ENCODE data around the gene OLFML1. TPM values are rescaled to one million over a fixed set of nuclear protein-coding genes. Genes with fewer than 3 reads are reported as not detected.

The OLFML1 gene
- total RNA-seq, 1 experiment from 2014 or later: not detected

DNA sequence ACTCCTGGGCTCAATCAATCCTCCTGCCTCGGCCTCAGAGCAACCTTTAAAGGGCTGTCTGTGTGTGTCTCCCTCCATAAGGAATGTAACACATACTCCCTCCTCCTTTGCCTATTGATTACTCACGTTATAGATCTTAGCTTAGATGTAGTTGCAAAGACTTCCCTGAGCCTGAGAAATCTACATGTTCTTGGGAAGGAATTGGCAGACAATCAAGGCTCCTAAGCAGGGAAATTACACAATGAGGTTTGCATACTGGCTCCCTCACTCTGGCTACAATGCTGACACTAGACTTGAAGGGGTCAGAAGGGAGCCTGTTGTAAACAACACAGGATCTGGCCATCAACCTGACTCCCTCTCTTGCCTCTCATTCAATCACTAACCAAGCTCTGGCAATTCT, 5.2 kb upstream of the OLFML1 start:
- H3K27ac Mint-ChIP-seq: no peak overlapping the region
- TF ChIP-seq, protein P1, sequence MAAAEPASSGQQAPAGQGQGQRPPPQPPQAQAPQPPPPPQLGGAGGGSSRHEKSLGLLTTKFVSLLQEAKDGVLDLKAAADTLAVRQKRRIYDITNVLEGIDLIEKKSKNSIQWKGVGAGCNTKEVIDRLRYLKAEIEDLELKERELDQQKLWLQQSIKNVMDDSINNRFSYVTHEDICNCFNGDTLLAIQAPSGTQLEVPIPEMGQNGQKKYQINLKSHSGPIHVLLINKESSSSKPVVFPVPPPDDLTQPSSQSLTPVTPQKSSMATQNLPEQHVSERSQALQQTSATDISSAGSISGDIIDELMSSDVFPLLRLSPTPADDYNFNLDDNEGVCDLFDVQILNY (CRISPR knock-in tag; IDR thresholded peaks at IDR 0.05): no peak
- TF ChIP-seq, protein P2, sequence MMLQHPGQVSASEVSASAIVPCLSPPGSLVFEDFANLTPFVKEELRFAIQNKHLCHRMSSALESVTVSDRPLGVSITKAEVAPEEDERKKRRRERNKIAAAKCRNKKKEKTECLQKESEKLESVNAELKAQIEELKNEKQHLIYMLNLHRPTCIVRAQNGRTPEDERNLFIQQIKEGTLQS (CRISPR knock-in tag; conservative IDR thresholded peaks at IDR 0.05): no peak
- peaks cover 11% of the 10 kb centered on the region for H3K4me1 Mint-ChIP-seq
- ChIA-PET CTCF (interaction anchor here (1.0 to 1.2 kb wide), 2 partner anchors 127 to 783 kb away, joined by 3 read pairs; partner anchors contain the start of gene LMO1), POLR2A (no interaction called here)
- no peaks in the 10 kb centered on the region for H3K36me3 Mint-ChIP-seq
- DNase-seq (ENCODE audit: low spot score): no peak
- H3K4me3 Mint-ChIP-seq: no peak overlapping the region
- no peaks in the 10 kb centered on the region for H3K9me3 Mint-ChIP-seq
- no peak for ATAC-seq
- no peaks in the 10 kb centered on the region for H3K27me3 Mint-ChIP-seq (ENCODE audit: low read depth)

GRCh38 chr11:7484131-7484530, 1.2 kb upstream of the OLFML1 start:
- CTCF ChIA-PET: no interaction called here

More at GRCh38 chr11:7484131-7484530, 1.2 kb upstream of the OLFML1 start:
- Mint-ChIP-seq H3K9me3 (0 out of 2 replicates have a peak, but pooled peaks cover under 1% of the 10 kb centered on the region), H3K27me3 (ENCODE audit: low read depth) (no peaks in the 10 kb centered on the region), H3K4me3 (no peak overlapping the region), H3K4me1 (peaks cover 21% of the 10 kb centered on the region), H3K27ac (no peak overlapping the region), H3K36me3 (no peaks in the 10 kb centered on the region)
- ATAC-seq (no peak), DNase-seq (ENCODE audit: low spot score) (no peak)
- POLR2A ChIA-PET: no interaction called here
- no peak for TF ChIP-seq NFE2L1 (CRISPR knock-in tag; IDR thresholded peaks at IDR 0.05)
- no peak for TF ChIP-seq CTCF (IDR thresholded peaks at IDR 0.05)
- TF ChIP-seq, protein P3, sequence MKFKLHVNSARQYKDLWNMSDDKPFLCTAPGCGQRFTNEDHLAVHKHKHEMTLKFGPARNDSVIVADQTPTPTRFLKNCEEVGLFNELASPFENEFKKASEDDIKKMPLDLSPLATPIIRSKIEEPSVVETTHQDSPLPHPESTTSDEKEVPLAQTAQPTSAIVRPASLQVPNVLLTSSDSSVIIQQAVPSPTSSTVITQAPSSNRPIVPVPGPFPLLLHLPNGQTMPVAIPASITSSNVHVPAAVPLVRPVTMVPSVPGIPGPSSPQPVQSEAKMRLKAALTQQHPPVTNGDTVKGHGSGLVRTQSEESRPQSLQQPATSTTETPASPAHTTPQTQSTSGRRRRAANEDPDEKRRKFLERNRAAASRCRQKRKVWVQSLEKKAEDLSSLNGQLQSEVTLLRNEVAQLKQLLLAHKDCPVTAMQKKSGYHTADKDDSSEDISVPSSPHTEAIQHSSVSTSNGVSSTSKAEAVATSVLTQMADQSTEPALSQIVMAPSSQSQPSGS (CRISPR knock-in tag; IDR thresholded peaks at IDR 0.05; ENCODE audit: borderline replicate concordance, low read depth): no peak
- TF ChIP-seq, protein P4, sequence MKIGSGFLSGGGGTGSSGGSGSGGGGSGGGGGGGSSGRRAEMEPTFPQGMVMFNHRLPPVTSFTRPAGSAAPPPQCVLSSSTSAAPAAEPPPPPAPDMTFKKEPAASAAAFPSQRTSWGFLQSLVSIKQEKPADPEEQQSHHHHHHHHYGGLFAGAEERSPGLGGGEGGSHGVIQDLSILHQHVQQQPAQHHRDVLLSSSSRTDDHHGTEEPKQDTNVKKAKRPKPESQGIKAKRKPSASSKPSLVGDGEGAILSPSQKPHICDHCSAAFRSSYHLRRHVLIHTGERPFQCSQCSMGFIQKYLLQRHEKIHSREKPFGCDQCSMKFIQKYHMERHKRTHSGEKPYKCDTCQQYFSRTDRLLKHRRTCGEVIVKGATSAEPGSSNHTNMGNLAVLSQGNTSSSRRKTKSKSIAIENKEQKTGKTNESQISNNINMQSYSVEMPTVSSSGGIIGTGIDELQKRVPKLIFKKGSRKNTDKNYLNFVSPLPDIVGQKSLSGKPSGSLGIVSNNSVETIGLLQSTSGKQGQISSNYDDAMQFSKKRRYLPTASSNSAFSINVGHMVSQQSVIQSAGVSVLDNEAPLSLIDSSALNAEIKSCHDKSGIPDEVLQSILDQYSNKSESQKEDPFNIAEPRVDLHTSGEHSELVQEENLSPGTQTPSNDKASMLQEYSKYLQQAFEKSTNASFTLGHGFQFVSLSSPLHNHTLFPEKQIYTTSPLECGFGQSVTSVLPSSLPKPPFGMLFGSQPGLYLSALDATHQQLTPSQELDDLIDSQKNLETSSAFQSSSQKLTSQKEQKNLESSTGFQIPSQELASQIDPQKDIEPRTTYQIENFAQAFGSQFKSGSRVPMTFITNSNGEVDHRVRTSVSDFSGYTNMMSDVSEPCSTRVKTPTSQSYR (CRISPR knock-in tag; IDR thresholded peaks at IDR 0.05): no peak
- no peak for TF ChIP-seq MLX (CRISPR knock-in tag; IDR thresholded peaks at IDR 0.05)
- no peak for TF ChIP-seq USF2 (CRISPR knock-in tag; IDR thresholded peaks at IDR 0.05)
- no peak for TF ChIP-seq ATF6 (CRISPR knock-in tag; IDR thresholded peaks at IDR 0.05)
- TF ChIP-seq MYBL2 (CRISPR knock-in tag; IDR thresholded peaks at IDR 0.05): no peak
- TF ChIP-seq, protein P5, sequence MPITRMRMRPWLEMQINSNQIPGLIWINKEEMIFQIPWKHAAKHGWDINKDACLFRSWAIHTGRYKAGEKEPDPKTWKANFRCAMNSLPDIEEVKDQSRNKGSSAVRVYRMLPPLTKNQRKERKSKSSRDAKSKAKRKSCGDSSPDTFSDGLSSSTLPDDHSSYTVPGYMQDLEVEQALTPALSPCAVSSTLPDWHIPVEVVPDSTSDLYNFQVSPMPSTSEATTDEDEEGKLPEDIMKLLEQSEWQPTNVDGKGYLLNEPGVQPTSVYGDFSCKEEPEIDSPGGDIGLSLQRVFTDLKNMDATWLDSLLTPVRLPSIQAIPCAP (CRISPR knock-in tag; IDR thresholded peaks at IDR 0.05): no peak
- no peak for TF ChIP-seq PRDM15 (CRISPR knock-in tag; IDR thresholded peaks at IDR 0.05)
- no peak for TF ChIP-seq OVOL2 (CRISPR knock-in tag; IDR thresholded peaks at IDR 0.05; ENCODE audit: borderline replicate concordance)
- no peak for TF ChIP-seq EMX1 (CRISPR knock-in tag; IDR thresholded peaks at IDR 0.05)
- TF ChIP-seq, protein P1 (CRISPR knock-in tag; IDR thresholded peaks at IDR 0.05): no peak
- TF ChIP-seq IRF2 (CRISPR knock-in tag; IDR thresholded peaks at IDR 0.05; ENCODE audit: borderline replicate concordance, low read depth): no peak
- no peak for TF ChIP-seq ETV6 (CRISPR knock-in tag; IDR thresholded peaks at IDR 0.05)
